Measurements from ENCODE around the gene STOML1. TPM values are rescaled to one million over a fixed set of nuclear protein-coding genes. Genes with fewer than 3 reads are reported as not detected.

Gene STOML1
- total RNA-seq, 1 experiment from 2014 or later = 5.0 TPM

DNA sequence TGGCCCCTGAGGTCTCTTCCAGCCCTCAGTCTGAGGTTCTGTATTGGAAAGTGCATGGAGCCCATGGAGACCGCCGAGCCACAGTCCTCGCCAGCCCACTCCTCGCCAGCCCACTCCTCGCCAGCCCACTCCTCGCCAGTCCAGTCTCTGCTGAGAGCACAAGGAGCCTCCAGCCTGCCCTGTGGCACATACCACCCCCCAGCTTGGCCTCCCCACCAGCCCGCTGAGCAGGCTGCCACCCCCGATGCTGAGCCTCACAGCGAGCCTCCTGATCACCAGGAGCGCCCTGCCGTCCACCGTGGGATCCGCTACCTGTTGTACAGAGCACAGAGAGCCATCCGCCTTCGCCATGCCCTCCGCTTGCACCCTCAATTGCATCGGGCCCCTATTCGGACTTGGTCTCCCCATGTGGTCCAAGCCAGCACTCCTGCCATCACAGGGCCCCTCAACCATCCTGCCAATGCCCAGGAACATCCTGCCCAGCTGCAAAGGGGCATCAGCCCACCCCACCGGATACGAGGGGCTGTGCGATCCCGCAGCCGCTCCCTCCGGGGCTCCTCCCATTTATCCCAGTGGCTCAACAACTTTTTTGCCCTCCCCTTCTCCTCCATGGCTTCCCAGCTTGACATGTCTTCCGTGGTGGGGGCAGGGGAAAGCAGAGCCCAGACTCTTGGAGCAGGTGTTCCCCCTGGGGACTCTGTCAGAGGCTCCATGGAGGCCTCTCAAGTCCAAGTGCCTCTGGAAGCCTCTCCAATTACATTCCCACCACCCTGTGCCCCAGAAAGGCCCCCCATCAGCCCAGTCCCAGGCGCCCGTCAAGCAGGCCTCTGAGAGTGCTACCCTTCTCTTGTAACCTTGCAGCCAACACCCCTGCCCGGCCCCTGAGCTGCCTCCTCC is 43.3 kb upstream of the STOML1 start:
- no TSS peak for BruUV-seq (replicated peaks)
- Histone ChIP-seq H3K9me3 (ENCODE audit: control insufficient read depth in 1 of 2, insufficient read depth in 1 of 2, low read depth in 1 of 2, low read length in 2 of 2) (no peaks in the 10 kb centered on the region), H3K36me3 (ENCODE audit: control insufficient read depth in 1 of 2, insufficient read depth in 2 of 2, low read length in 2 of 2) (no peaks in the 10 kb centered on the region; a peak in 1 of 4 replicates), H3K9ac (ENCODE audit: low read length) (no peak overlapping the region), H3K79me2 (ENCODE audit: insufficient read depth, low read length) (no peaks in the 10 kb centered on the region), H3K4me2 (ENCODE audit: low read length) (no peak overlapping the region), H3K4me3 (replicated peaks in 1 of 2; ENCODE audit: low read depth in 1 of 2, low read length in 2 of 2) (no peak overlapping the region), H2AFZ (ENCODE audit: low read depth, low read length, poor library complexity, severe bottlenecking) (no peak overlapping the region), H3K27me3 (ENCODE audit: insufficient read depth, low read length) (no peaks in the 10 kb centered on the region), H4K20me1 (ENCODE audit: insufficient read depth) (no peaks in the 10 kb centered on the region), H3K9me2 (ENCODE audit: insufficient read depth) (no peaks in the 10 kb centered on the region), H3K27ac (ENCODE audit: low read depth, low read length) (no peak overlapping the region), H3K4me1 (ENCODE audit: control insufficient read depth in 1 of 2, insufficient read depth in 2 of 2, low read length in 2 of 2) (peaks cover 0 to 2% of the 10 kb centered on the region in 2 experiments; a peak in 1 of 4 replicates)
- DNase-seq (ENCODE audit: low read depth, low spot score) = no peak
- no peak for ATAC-seq
- RAD21 ChIA-PET (ENCODE audit: low non-redundant PET in 1 of 2, low total read pairs in 2 of 2, uncharacterized antibody in 2 of 2, unreplicated experiment in 2 of 2) = interaction anchor here in 1 of 2 experiments (1.6 kb wide), 1 partner anchor 62 kb away, joined by 23 read pairs; no protein-coding TSS in a partner anchor
- intact Hi-C loops (cut with micrococcal nuclease) = no loop called here
- CTCF ChIA-PET = interaction anchor here (1.0 to 6.5 kb wide), 6 partner anchors 8 to 64 kb away, joined by 4 to 132 read pairs (median 11); partner anchors contain the start of gene PML
- no peak for TF ChIP-seq ZNF274 (IDR thresholded peaks at IDR 0.05; ENCODE audit: low read depth, low read length)
- TF ChIP-seq CBX3 (IDR thresholded peaks at IDR 0.05; ENCODE audit: low read depth) = no peak
- no peak for TF ChIP-seq POLR2AphosphoS5 (IDR thresholded peaks at IDR 0.05; ENCODE audit: low read depth, low read length)
- no peak for TF ChIP-seq SRF (IDR thresholded peaks at IDR 0.05; ENCODE audit: low read depth)
- no peak for TF ChIP-seq CEBPB (IDR thresholded peaks at IDR 0.05; ENCODE audit: low read depth)
- TF ChIP-seq FOSL1 (IDR thresholded peaks at IDR 0.05; ENCODE audit: low read depth) = no peak
- TF ChIP-seq, protein P1, sequence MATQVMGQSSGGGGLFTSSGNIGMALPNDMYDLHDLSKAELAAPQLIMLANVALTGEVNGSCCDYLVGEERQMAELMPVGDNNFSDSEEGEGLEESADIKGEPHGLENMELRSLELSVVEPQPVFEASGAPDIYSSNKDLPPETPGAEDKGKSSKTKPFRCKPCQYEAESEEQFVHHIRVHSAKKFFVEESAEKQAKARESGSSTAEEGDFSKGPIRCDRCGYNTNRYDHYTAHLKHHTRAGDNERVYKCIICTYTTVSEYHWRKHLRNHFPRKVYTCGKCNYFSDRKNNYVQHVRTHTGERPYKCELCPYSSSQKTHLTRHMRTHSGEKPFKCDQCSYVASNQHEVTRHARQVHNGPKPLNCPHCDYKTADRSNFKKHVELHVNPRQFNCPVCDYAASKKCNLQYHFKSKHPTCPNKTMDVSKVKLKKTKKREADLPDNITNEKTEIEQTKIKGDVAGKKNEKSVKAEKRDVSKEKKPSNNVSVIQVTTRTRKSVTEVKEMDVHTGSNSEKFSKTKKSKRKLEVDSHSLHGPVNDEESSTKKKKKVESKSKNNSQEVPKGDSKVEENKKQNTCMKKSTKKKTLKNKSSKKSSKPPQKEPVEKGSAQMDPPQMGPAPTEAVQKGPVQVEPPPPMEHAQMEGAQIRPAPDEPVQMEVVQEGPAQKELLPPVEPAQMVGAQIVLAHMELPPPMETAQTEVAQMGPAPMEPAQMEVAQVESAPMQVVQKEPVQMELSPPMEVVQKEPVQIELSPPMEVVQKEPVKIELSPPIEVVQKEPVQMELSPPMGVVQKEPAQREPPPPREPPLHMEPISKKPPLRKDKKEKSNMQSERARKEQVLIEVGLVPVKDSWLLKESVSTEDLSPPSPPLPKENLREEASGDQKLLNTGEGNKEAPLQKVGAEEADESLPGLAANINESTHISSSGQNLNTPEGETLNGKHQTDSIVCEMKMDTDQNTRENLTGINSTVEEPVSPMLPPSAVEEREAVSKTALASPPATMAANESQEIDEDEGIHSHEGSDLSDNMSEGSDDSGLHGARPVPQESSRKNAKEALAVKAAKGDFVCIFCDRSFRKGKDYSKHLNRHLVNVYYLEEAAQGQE (IDR thresholded peaks at IDR 0.05; ENCODE audit: low read depth) = no peak
- POLR2A ChIA-PET = no interaction called here

Data from HCT116 (cell line).